PC-9 (cell line): ENCODE results near the gene LSMEM2. TPM values are rescaled to one million over a fixed set of nuclear protein-coding genes. Genes with fewer than 3 reads are reported as not detected.
A peak's percentile ranks its signal among the peaks of the same experiment; 100 is the strongest.

Experiments
- BruUV-seq: library from RNA; stranded (reverse); fragments of 400-500 nt; replicated peaks from 2 replicates; lab custom pipeline; 2021; lab: Mats Ljungman, UMichigan
- CTCF ChIA-PET: fragments of 300-600 bp; sonication (Branson Sonifier 250); formaldehyde crosslinking; loops from one replicate; lab custom pipeline; 2022; ENCODE audit warnings: antibody characterized with exemption; lab: Charles Lee
- POLR2A ChIA-PET: fragments of 300-600 bp; sonication (Branson Sonifier 250); formaldehyde crosslinking; loops from one replicate; lab custom pipeline; 2022; ENCODE audit warnings: antibody characterized with exemption; ENCODE audit not compliant: unreplicated experiment; lab: Charles Lee
- DNase-seq, 2 experiments: peaks; one replicate each; pipeline versions ENCODE4 v3.0.0 to v3.0.0-alpha.2; 2015 to 2022; ENCODE audit warnings: mixed read lengths in 1 of 2
- H2AFZ ChIP-seq: fragments of 200-600 bp; sonication (generic); 2 replicates; pipeline ENCODE4 v1.8.1; 2017; ENCODE audit warnings: antibody characterized with exemption
- H3F3A ChIP-seq: fragments of 200-600 bp; sonication (generic); 2 replicates; pipeline ENCODE4 v1.8.1; 2017; ENCODE audit warnings: antibody characterized with exemption, mild to moderate bottlenecking, low read depth; ENCODE audit not compliant: insufficient read depth
- H3K27ac ChIP-seq: fragments of 200-600 bp; sonication (generic); 2 replicates; pipeline ENCODE4 v1.6.1; 2016; ENCODE audit warnings: mixed run types
- H3K27me3 ChIP-seq: fragments of 200-600 bp; sonication (generic); 2 replicates; pipeline ENCODE4 v1.6.1; 2016; ENCODE audit warnings: low read depth, mixed run types; ENCODE audit not compliant: insufficient read depth
- H3K36me3 ChIP-seq: fragments of 200-600 bp; sonication (generic); 2 replicates; pipeline ENCODE4 v1.6.1; 2016; ENCODE audit warnings: low read depth, mixed run types
- H3K4me1 ChIP-seq: fragments of 200-600 bp; sonication (generic); replicated peaks from 2 replicates; pipeline ENCODE4 v1.6.1; 2016; ENCODE audit warnings: mixed run types; ENCODE audit not compliant: insufficient read depth
- H3K4me2 ChIP-seq: fragments of 200-600 bp; sonication (generic); 2 replicates; pipeline ENCODE4 v1.6.1; 2017; ENCODE audit warnings: mixed run types
- H3K4me3 ChIP-seq: fragments of 200-600 bp; sonication (generic); 2 replicates; pipeline ENCODE4 v1.6.1; 2016; ENCODE audit warnings: mixed run types
- H3K79me2 ChIP-seq: fragments of 200-600 bp; sonication (generic); 2 replicates; pipeline ENCODE4 v1.6.1; 2017; ENCODE audit warnings: low read depth, mixed run types
- H3K9me2 ChIP-seq: fragments of 200-600 bp; sonication (generic); 2 replicates; pipeline ENCODE4 v1.8.1; 2017; ENCODE audit warnings: mild to moderate bottlenecking; ENCODE audit not compliant: insufficient read depth
- H3K9me3 ChIP-seq: fragments of 200-600 bp; sonication (generic); 2 replicates; pipeline ENCODE4 v1.8.1; 2016; ENCODE audit warnings: low read depth; ENCODE audit not compliant: insufficient read depth
- H4K20me1 ChIP-seq: fragments of 200-600 bp; sonication (generic); 2 replicates; pipeline ENCODE4 v1.8.1; 2017; ENCODE audit not compliant: insufficient read depth
- CTCF ChIP-seq: fragments of 200-600 bp; sonication (generic); conservative IDR thresholded peaks from 2 replicates; pipeline ENCODE4 v1.6.1; 2017; ENCODE audit warnings: mixed run types, antibody characterized with exemption, mild to moderate bottlenecking, moderate library complexity
- EZH2 ChIP-seq: fragments of 200-600 bp; sonication (generic); IDR thresholded peaks from 2 replicates; pipeline ENCODE4 v1.8.0; 2017; ENCODE audit warnings: antibody characterized with exemption, low read depth
- intact Hi-C: fragments of 100-400 bp; cut with micrococcal nuclease; formaldehyde crosslinking; loops from one replicate; pipeline ENCODE4 v1.10.0; 2022; ENCODE audit not compliant: unreplicated experiment
- total RNA-seq: library from RNA; stranded (reverse); gene quantifications from 2 replicates; pipeline ENCODE4 v1.2.3, GENCODE V29; 2021

The LSMEM2 gene
- total RNA-seq, 1 experiment from 2014 or later: 0.55 TPM

DNA sequence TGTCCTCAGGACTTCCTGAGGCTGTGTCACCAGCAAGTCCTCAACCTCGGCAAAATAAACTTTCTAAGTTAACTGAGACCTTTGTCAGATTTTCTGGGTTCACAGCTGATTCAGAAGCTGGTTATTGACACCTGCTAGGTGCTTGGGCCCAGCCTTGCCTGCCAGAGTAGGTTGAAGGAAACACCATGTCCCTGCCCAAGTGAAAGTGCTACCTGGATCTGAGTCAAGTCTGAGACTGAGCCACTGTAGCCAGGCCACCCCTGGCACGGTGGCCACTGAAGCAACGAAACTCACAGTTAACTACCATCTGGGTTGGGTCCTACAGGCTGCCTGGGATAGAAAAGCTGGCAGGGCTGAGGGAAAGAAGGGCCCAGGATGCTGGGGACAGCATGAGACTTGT is 35.5 kb downstream of the LSMEM2 start:
- POLR2A ChIA-PET: interaction anchor here (0.6 kb wide), 1 partner anchor 10 kb away, joined by 12 read pairs; no protein-coding TSS in a partner anchor
- TF ChIP-seq EZH2: no peak
- no peak for TF ChIP-seq CTCF

DNA sequence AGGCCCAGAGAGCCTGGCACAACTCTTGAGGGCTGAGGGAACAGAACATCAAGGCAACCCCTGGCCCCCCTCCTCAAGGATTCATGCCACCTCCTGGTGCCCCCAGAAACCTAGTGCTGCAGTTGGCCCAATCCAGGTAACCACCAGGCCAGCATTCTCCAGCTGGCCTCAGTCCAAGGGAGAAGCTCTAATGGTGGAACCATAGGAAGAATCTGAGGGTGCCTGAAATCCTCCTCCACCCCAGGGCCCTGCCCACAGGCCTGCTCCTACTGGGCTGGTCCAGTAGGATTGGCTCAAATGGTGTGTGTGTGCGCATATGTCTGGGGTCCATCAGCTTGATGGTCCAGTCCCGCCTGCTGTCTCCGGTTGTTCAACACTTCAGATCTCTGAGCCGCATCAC is 35.9 kb downstream of the LSMEM2 start:
- Histone ChIP-seq H3K9me3 (no peaks in the 10 kb centered on the region), H2AFZ (no peak overlapping the region), H3K4me3 (no peak overlapping the region), H3K27me3 (no peaks in the 10 kb centered on the region), H3K4me2 (no peak overlapping the region), H3K36me3 (peaks cover 7% of the 10 kb centered on the region; the same call in 1 of the 2 replicates), H3K4me1 (peaks cover 47% of the 10 kb centered on the region), H3K27ac (peak overlapping the region; percentile 16; the same call in 1 of the 2 replicates), H3K79me2 (peaks cover 22% of the 10 kb centered on the region), H3F3A (peaks cover 42% of the 10 kb centered on the region), H3K9me2 (no peaks in the 10 kb centered on the region), H4K20me1 (0 out of 2 replicates have a peak, but pooled peaks cover 3% of the 10 kb centered on the region)
- TF ChIP-seq EZH2 (no peak), CTCF (no peak)
- BruUV-seq: no TSS peak
- intact Hi-C loops: no loop called here
- no peak for DNase-seq
- CTCF ChIA-PET: interaction anchor here (0.5 kb wide), 1 partner anchor 32 kb away, joined by 3 read pairs; no protein-coding TSS in a partner anchor
- POLR2A ChIA-PET: no interaction called here

More for the DNA sequence above, 35.5 kb downstream of the LSMEM2 start:
- no peak overlapping the region for H3K4me2 ChIP-seq
- H3K36me3 ChIP-seq: peaks cover 4% of the 10 kb centered on the region; the same call in 1 of the 2 replicates
- H3K79me2 ChIP-seq: peaks cover 17% of the 10 kb centered on the region
- no peaks in the 10 kb centered on the region for H3K9me2 ChIP-seq
- H3K4me1 ChIP-seq: peaks cover 47% of the 10 kb centered on the region
- no peaks in the 10 kb centered on the region for H3K9me3 ChIP-seq
- no peak overlapping the region for H2AFZ ChIP-seq
- no peak overlapping the region for H3K27ac ChIP-seq
- H3F3A ChIP-seq: peaks cover 42% of the 10 kb centered on the region
- CTCF ChIA-PET: interaction anchor here (0.5 to 0.7 kb wide), 2 partner anchors 33 to 35 kb away, joined by 3 to 6 read pairs; no protein-coding TSS in a partner anchor
- no peak overlapping the region for H3K4me3 ChIP-seq
- H4K20me1 ChIP-seq: 0 out of 2 replicates have a peak, but pooled peaks cover 3% of the 10 kb centered on the region
- DNase-seq: no peak
- intact Hi-C loops: no loop called here
- BruUV-seq: no TSS peak
- no peaks in the 10 kb centered on the region for H3K27me3 ChIP-seq

DNA sequence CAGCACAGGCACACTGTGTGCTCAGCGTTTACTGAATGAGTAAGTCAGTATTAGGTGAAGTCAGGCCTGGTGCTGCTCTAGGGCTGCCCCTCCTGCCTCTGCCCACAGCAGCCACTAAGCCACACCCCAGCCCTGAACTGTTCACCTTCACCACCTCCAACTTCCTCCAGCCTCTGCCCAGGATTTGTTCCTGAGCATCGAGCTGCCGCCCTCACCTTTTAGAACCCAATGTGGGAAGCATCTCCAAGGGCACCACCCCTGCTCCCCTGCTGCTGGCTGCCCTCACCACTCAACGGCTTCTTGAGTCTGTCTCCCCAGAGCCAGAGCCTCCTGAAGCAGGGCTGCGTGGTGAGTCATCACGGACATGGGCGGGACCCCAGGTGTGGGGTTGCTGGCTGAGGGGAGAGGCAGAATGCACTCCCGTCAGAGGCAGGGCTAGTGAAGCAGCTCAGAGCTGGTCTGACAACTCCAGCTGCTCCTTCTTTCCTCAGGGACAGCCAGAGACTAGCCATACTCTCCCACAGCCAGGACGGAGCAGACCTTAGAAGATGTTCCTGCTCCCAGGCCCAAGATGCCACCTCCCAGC is 37.9 kb downstream of the LSMEM2 start:
- CTCF ChIA-PET: interaction anchor here (0.6 to 1.0 kb wide), 4 partner anchors 12 to 70 kb away, joined by 3 to 4 read pairs (median 3); partner anchors contain the start of genes HYAL1 and SEMA3B
- Histone ChIP-seq H3K4me1 (peaks cover 53% of the 10 kb centered on the region), H3K27me3 (no peaks in the 10 kb centered on the region), H3K79me2 (peaks cover 32% of the 10 kb centered on the region), H3F3A (peaks cover 42% of the 10 kb centered on the region), H3K4me2 (peak overlapping the region; percentile 91), H3K27ac (peak overlapping the region; percentile 85), H4K20me1 (peaks cover 7% of the 10 kb centered on the region; the same call in 1 of the 2 replicates), H3K9me2 (no peaks in the 10 kb centered on the region), H3K9me3 (no peaks in the 10 kb centered on the region), H3K4me3 (peak overlapping the region; percentile 46; the same call in 1 of the 2 replicates), H2AFZ (no peak overlapping the region), H3K36me3 (peaks cover 7% of the 10 kb centered on the region; the same call in 1 of the 2 replicates)
- peak; percentile 98 to 99 for DNase-seq
- intact Hi-C loops: loop anchor here (1.0 to 2.0 kb wide), 2 partner anchors 17 to 48 kb away; partner anchors contain the start of genes HYAL3, NAA80 and SEMA3B
- TF ChIP-seq CTCF (no peak), EZH2 (no peak)
- POLR2A ChIA-PET: interaction anchor here (0.5 to 1.6 kb wide), 10 partner anchors 14 to 1312 kb away, joined by 3 to 36 read pairs (median 4); partner anchors contain the start of genes HEMK1, HYAL3, IFRD2 and NAA80
- no TSS peak for BruUV-seq
